CD4-positive, alpha-beta T cell treated with Interleukin-17A for 4 hours (primary cell): ENCODE results near the gene VCL.
"Not testable (repeated sequence)": the region's sequence is repeated elsewhere in the genome, so short reads cannot be mapped to it uniquely, and the experiment has no call there.

Experiments
- DNase-seq: peaks from one replicate; pipeline ENCODE4 v3.0.0-alpha.2; 2020; ENCODE audit warnings: mixed read lengths

The VCL gene

GRCh38 chr10:74113546-74113945 is 115.6 kb downstream of the VCL start:
- DNase-seq, result no peak

GRCh38 chr10:74114041-74114448 is 116.1 kb downstream of the VCL start:
- no peak for DNase-seq

GRCh38 chr10:74117738-74118137 is 119.8 kb downstream of the VCL start:
- no peak for DNase-seq

GRCh38 chr10:74118804-74119203 is 120.9 kb downstream of the VCL start:
- DNase-seq, result no peak

GRCh38 chr10:74120911-74121310 is 123.0 kb downstream of the VCL start:
- no peak for DNase-seq

- no peak for DNase-seq
Observed at GRCh38 chr10:74121368-74121767, 123.5 kb downstream of the VCL start.

GRCh38 chr10:74122060-74122459 is 124.1 kb downstream of the VCL start:
- no peak for DNase-seq

- DNase-seq, result no peak
Observed at GRCh38 chr10:74123081-74123480, 125.2 kb downstream of the VCL start.

GRCh38 chr10:74133923-74134820 is 136.3 kb downstream of the VCL start:
- no peak for DNase-seq

GRCh38 chr10:74135452-74135851 is 137.5 kb downstream of the VCL start:
- DNase-seq, result no peak

GRCh38 chr10:74137992-74138391 is 140.1 kb downstream of the VCL start:
- no peak for DNase-seq

- not testable (repeated sequence) for DNase-seq
Observed at GRCh38 chr10:74138596-74138995, 140.7 kb downstream of the VCL start.

- no peak for DNase-seq
Observed at GRCh38 chr10:74139981-74140380, 142.1 kb downstream of the VCL start.

GRCh38 chr10:74140553-74140952 is 142.6 kb downstream of the VCL start:
- no peak for DNase-seq

- no peak for DNase-seq
Observed at GRCh38 chr10:74145133-74145532, 147.2 kb downstream of the VCL start.

- DNase-seq, result not testable (repeated sequence)
Observed at GRCh38 chr10:74146980-74147379, 149.1 kb downstream of the VCL start.

- DNase-seq, result peak; percentile 87
Observed at GRCh38 chr10:74150204-74150989, 152.5 kb downstream of the VCL start, which contains the start of gene AP3M1. TSS of gene AP3M1 (minus strand) at chr10:74150828. CDS start at chr10:74138379, 12,449 bp downstream.

GRCh38 chr10:74150990-74151878 is 153.3 kb downstream of the VCL start, which contains the start of gene ADK:
TSS of gene ADK (plus strand) at chr10:74151221. CDS start at chr10:74151279, 58 bp downstream.
- peak; percentile 100 for DNase-seq

GRCh38 chr10:74151879-74152722 is 154.2 kb downstream of the VCL start:
- DNase-seq, result no peak

- DNase-seq, result no peak
Observed at GRCh38 chr10:74153123-74153522, 155.2 kb downstream of the VCL start.

GRCh38 chr10:74153676-74154075 is 155.8 kb downstream of the VCL start:
- no peak for DNase-seq

GRCh38 chr10:74156919-74157289 is 159.0 kb downstream of the VCL start:
- no peak for DNase-seq
